Hematopoietic multipotent progenitor cell treated with erythropoietin and hydrocortisone succinate and interleukin-3 and kit ligand, for 17 days (in vitro differentiated cells): Measurements from ENCODE around the gene SMTN.

Source experiments
- DNase-seq: peaks from one replicate; pipeline ENCODE4 v3.0.0-alpha.2; 2015; ENCODE audit warnings: low spot score

The SMTN gene

DNA sequence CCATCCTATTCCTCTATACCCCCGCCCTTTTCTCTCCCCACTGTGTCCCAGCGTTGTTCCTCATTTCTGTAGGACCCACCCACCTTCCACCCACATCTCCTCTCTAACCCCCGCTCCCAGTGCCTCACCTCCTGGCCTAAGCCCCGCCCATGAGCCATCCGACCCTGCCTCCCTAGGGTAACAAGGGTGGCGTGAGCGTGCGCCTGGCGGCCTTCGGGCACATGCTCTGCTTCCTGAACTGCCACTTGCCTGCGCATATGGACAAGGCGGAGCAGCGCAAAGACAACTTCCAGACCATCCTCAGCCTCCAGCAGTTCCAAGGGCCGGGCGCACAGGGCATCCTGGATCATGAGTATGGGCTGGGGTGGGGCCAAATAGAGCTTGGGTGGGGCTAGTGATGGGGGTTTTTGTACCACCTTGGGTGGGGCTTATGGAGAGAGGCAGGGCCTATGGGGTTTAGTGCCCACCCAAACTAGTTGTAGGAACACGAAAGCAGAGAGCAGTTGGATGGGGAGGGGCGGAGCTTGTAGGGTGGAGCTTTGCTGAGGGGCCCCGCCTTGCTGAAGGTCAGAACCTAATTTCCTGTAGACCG is 46.2 kb downstream of the SMTN start:
- no peak for DNase-seq

DNA sequence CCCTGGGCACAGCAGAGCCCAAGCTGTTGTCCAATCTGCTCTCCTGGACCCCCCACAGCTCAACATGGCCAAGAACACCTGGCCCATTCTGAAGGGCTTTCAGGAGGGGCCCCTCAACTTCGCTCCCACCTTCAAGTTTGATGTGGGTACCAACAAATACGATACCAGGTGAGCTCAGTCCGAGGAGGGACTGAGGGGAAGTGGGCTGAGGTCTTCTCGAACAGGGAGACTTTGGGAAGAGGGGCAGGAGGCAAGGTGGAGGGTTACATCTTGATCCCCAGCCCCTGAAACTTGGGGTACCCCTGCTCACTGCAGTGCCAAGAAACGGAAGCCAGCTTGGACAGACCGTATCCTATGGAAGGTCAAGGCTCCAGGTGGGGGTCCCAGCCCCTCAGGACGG is 47.0 kb downstream of the SMTN start:
- DNase-seq = no peak

GRCh38 chr22:31130873-31131272 is 49.8 kb downstream of the SMTN start:
- DNase-seq = no peak

DNA sequence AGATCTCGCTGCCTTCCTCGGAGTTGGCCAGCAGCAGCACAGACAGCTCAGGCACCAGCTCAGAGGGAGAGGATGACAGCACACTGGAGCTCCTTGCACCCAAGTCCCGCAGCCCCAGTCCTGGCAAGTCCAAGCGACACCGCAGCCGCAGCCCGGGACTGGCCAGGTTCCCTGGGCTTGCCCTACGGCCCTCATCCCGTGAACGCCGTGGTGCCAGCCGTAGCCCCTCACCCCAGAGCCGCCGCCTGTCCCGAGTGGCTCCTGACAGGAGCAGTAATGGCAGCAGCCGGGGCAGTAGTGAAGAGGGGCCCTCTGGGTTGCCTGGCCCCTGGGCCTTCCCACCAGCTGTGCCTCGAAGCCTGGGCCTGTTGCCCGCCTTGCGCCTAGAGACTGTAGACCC is 52.8 kb downstream of the SMTN start:
- no peak for DNase-seq

DNA sequence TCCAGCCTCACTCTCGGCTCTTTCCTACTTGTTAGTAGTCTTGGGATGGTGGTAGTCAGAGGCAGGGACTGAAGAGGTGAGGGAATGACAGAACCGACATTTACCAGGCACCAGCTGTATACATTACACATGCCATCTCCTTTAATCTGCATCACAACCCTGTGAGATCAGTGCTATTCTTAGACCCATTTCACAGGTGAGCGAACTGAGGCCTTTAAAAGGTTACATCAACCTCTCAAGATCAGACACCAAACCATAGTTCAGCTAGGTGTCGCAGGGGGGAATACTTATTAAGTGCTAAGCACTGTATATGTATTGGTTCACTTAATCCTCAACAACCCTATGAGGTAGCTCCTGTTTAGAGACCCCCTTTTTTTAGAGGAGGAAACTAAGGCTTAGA is 53.6 kb downstream of the SMTN start:
- no peak for DNase-seq

GRCh38 chr22:31135706-31136105 is 54.6 kb downstream of the SMTN start:
- DNase-seq = no peak

DNA sequence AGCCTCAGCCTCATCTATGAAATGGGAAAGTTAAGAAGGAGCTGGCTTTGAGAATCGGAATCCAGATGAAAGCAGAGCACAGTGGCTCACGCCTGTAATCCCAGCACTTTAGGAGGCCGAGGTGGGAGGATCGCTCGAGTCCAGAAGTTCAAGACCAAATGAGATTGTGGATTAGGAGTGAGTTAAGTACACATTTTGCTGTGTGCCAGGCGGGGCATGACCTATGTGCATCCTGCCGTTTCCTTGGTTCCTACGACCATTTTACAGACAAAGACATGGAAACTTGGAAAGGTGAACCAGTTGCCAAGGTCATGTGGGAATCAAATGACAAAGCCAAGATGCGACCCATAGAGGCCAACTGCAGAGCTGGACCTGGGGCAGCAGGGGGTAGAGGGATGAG is 55.0 kb downstream of the SMTN start:
- DNase-seq = no peak

DNA sequence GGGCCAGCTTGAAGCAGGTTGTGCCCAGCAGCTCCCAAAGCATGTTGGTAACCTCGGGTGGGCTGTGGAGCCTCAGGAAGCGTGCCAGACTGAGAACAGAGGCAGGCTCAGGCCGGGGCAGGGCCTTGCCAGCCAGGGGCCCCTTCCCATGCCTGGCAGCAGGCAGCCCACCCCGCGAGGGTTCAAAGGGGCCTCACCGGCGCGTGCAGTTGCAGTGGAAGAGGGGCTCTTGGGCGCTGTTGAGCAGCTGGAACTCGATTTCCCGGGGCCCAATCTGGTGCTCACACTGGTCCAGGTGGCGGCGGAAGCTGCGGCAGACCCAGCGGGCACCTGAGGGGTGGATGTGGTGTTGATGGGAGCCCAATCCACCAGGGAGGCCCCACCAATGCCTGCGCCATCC is 55.6 kb downstream of the SMTN start:
- no peak for DNase-seq

GRCh38 chr22:31137721-31138120 is 56.6 kb downstream of the SMTN start:
- DNase-seq = no peak

DNA sequence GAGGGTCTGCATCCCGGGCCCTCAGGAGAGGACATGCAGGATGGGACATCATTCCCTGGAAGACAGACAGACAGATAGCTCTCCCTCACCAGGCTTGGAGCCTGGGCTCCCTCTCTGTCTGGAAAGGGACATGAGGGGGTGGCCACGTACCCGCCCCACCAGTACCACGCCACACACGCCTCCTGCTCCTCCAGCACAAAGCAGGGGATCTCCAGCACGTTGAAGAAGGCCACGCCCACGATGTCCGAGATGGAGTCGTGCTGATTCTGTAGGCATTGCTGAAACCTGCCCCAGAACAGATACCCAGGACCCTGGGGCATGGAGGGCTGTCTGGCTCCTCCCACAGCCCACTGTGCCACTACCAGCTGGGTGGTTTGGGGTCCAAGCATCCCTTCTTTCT is 57.0 kb downstream of the SMTN start:
- DNase-seq = no peak

DNA sequence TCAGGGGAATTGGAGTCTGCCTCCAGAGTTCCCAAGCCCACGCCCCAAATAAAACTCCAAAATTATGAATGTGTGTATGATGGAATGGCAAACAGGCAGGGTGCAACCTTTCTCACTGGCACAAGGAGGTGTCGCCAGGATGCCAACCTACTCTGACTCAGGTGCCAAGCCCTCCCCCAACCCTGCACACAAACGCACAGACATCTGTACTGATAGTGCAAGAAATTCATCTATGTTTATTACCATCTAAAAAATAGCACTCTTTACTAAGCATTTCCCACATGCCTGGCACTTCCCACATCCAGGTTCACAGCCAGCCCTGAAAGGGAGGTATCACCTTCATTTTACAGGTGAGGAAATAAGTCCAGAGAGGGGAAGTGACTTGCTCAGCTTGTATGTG is 57.9 kb downstream of the SMTN start:
- no peak for DNase-seq

GRCh38 chr22:31139866-31140716 is 59.0 kb downstream of the SMTN start, which contains the start of gene PLA2G3:
Gene PLA2G3 (minus strand): TSS chr22:31140508. CDS start chr22:31140354, 154 bp downstream.
- DNase-seq = no peak

- DNase-seq = no peak
Measured at GRCh38 chr22:31140746-31141145, 59.6 kb downstream of the SMTN start.

DNA sequence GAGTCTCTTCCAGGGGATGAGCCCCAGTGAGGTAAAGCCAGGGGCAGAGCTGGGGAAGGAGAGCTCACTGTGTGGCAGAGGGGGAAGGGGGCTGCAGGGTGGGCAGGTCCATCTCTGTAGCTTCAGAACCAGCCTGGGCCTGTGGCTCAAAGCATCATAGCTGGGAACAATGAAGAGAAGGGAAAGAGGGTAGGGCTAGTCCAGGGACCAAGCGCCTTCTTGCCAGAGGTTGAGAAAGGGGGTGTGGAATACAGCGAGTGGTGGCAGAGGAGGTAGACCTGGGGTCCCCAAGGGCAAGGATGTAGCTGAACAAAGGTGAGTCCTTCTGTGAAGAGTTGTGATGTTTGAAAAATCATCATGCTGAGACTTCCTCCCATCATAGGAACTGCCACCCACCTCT is 60.4 kb downstream of the SMTN start:
- DNase-seq = no peak

DNA sequence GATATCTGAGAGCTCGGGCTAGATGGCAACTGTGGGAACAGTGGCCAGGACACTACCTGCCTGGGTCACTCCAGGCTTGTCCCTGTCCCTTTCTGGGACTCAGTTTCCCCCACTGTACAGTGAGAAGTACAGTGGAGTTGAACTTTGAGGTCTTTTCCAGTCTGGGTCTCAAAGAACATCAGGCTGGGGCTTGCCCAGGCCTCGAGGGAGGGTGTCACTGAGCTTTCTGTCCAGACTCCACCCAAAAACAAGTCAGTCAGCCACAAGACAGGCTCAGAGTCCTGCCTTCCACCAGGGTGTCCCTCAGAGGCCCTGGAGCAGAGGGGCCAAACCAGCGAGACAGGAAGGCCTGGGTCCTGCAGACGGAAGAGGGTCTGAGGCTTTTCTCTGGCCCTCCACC is 61.2 kb downstream of the SMTN start:
- DNase-seq = no peak

- no peak for DNase-seq
Measured at GRCh38 chr22:31143038-31143437, 61.9 kb downstream of the SMTN start.

DNA sequence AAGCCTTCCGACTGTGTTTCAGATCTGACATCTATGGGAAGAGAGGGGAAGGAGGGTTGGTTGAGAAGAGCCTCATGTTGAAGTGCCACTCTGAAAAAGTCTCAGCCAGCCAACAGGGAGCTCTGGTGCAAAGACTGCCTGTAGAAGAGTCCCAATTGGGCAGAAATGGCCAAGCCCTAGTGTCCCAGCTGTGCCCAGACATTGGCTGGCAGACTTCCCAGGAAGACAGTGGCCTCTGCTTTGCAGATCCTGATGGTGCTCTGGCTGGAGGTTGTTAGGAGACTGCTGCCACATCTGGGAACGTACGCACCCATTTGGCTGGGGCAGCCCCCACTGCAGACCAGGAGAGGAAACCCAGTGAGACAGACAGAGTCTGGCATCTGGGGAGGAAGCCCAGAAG is 62.4 kb downstream of the SMTN start:
- no peak for DNase-seq

DNA sequence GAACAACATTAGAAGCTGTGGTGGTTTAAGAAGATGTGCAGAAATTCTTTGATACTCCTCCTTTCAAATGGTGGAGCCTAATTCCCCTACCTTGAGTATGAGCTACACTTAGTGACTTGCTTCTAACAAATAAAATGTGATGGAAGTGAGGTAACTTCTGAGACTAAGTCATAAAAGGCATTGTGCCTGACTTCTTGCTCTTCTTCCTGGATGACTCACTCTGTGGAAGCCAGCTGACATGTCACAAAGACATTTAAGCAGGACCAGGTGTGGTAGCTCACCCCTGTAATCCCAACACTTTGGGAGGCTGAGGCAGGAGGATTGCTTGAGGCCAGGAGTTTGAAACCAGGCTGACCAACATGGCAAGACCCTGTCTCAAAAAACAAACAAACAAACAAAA is 63.1 kb downstream of the SMTN start:
- DNase-seq = no peak

DNA sequence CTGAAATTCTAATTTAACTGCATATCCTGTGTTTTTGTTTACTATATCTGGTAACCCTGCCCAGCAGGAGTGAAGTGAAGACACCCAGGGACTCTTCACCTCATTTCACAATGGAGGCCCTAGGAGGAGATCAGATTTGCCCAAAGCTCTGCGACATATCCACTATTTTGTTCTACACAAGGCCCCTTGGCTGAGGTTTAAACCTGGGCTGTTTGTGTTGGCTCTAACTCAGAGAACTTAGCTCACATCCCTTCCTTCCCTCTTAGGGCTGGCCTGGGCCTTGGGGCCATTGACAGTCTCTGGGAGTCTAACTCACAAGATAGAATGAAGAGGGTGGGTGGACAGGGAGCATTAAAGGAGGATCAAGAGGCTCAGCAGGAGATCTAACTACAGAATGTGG is 67.4 kb downstream of the SMTN start:
- DNase-seq = no peak

DNA sequence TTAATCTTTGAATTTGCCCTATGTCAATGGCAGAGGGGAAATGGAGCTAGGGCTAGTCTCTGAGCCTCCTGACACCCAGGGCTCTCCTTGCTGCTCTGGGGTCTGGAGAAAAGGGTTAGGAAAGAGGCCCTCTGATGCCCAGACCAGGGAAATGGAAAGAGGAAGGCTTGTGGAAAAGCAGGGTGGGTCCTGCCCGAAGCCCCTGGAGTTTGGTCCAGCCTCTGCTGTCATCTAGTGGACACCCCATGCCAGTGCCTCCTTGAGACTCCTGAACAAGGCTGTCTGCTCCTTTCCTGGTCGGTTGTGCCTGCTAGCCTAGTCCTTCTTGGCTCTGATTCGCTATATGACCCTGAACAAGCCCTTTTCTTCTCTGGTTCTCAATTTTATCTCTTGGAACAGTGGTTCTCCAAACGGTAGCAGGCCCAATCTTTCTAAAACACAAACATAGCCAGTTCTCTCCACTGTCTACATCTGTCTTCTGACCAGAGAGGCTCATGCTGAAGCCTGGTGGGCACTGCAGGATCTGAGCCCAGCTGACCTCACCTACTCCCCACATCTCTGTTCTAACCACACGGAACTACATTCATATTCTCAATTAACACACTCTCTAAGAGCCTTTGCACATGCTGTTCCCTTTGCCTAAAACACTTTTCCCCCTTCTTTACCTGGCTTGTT is 68.0 kb downstream of the SMTN start:
- DNase-seq = no peak

- no peak for DNase-seq
Measured at GRCh38 chr22:31150615-31151014, 69.5 kb downstream of the SMTN start.

- no peak for DNase-seq
Measured at GRCh38 chr22:31151872-31152271, 70.8 kb downstream of the SMTN start.

DNA sequence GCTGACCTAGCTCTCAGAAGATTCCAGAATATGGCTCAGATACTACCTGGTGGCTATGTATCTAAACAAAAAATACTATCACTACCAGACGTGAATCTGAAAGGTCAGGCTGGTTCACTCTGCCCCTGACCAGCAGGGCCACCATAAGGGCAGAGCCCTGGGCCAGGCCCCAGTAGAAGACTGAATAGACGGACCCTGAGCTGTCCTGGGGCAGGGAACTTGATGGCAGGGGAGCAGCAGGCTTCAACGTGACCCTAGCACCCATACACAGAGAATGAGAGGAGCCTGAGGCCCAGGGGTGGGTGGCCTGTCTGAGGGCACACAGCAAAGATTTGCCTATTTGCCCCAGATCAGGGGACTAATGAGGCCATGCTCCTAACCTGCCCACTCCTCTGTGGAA is 72.2 kb downstream of the SMTN start:
- DNase-seq = no peak
